Activated CD4-positive, alpha-beta T cell treated with anti-CD3 and anti-CD28 coated beads, Interleukin-2, amount 50 U/mL, for 4 hours (primary cell): ENCODE measurements around the gene GRIK3.

Source experiments
- DNase-seq, 2 experiments: peaks; one replicate each; pipeline ENCODE4 v3.0.0-alpha.2; 2020

Gene GRIK3

GRCh38 chr1:37010011-37010410, 24.3 kb downstream of the GRIK3 start:
- no peak for DNase-seq

GRCh38 chr1:37009521-37009920, 24.8 kb downstream of the GRIK3 start:
- no peak for DNase-seq

DNA sequence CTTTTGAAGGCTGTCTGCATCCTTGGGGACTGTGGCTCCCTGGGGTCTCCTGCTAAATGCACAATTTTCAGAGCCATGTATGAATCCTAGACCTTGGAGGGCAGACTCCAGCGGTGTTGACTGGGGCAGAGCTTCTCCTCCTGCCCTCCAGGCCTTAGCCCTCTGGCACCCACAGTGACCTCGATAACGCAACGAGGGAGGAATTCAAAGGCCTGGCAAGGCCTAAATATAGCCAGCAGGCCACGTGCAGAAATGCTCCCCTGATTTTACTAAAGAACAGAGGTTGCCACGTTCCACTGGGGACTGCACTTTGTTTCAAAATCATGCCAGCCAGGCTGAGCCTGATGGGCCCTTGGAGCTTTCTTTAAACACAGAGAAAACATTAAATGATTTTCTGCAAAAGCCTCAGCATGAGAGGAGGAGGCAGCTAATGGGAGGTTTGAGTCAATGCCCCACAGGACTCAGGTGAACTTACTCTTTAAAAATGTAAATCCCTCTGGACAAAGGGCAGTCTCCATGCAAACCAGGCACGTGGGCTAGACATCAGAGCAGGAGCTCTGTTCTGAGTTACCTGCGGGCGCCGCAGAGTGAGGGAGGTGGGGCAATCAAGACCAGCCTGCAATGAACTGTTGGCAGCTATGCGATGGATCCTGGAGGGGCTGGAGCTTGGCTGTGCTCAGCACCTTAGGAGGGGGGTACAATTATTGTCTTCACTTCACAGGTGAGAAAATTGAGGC, 28.0 kb downstream of the GRIK3 start:
- DNase-seq: no peak

GRCh38 chr1:37002898-37003297, 31.4 kb downstream of the GRIK3 start:
- DNase-seq: no peak

GRCh38 chr1:37001703-37002102, 32.6 kb downstream of the GRIK3 start:
- no peak for DNase-seq

GRCh38 chr1:36996106-36996505, 38.2 kb downstream of the GRIK3 start:
- DNase-seq: no peak

GRCh38 chr1:36994868-36995267, 39.4 kb downstream of the GRIK3 start:
- no peak for DNase-seq

GRCh38 chr1:36994294-36994693, 40.0 kb downstream of the GRIK3 start:
- DNase-seq: no peak

GRCh38 chr1:36992139-36992943, 42.0 kb downstream of the GRIK3 start:
- DNase-seq: no peak

- no peak for DNase-seq
These were observed 42.8 kb downstream of the GRIK3 start for GRCh38 chr1:36991551-36991950.

GRCh38 chr1:36990928-36991327, 43.4 kb downstream of the GRIK3 start:
- no peak for DNase-seq

GRCh38 chr1:36989241-36989640, 45.1 kb downstream of the GRIK3 start:
- DNase-seq: no peak

GRCh38 chr1:36988741-36989193, 45.5 kb downstream of the GRIK3 start:
- no peak for DNase-seq

DNA sequence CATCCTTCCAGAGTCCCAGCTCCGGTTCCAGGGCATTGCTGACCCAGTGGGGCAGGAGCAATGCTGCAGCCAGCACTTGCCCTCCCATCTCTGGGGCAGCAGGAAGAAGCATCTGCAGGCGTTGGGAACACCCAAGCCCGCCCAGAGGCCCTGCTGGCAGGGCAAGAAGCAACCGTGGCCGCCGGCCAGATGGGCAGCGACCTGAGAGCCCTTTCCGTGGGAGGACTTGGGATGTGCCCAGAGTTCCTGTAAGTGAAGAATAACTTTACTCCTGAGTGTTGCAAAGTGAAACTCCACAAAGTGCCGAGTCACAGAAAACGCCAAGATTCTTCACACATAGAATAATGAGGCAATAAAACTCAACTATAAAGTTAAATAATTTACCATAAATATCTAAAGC, 46.0 kb downstream of the GRIK3 start:
- no peak for DNase-seq

DNA sequence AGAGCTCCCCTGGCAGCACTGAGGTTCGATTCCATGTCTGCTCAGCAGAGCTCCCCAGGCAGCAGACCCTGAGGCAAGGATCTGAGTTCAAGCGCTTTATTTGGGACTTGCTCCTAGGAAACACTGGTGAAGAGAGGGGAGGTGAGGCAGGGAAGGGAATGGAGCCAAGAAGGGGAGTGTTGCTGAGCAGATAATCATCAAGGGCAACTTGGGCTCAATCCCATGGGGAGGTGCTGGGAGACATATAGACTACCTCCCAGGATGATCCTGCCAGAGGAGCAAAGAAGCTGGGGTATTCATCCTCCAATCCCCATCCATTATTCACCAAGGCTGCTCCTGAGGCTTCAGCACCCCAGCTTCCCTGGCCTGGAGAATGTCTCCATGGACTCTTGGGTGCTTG, 47.0 kb downstream of the GRIK3 start:
- no peak for DNase-seq

GRCh38 chr1:36986241-36986985, 47.9 kb downstream of the GRIK3 start:
- no peak for DNase-seq

DNA sequence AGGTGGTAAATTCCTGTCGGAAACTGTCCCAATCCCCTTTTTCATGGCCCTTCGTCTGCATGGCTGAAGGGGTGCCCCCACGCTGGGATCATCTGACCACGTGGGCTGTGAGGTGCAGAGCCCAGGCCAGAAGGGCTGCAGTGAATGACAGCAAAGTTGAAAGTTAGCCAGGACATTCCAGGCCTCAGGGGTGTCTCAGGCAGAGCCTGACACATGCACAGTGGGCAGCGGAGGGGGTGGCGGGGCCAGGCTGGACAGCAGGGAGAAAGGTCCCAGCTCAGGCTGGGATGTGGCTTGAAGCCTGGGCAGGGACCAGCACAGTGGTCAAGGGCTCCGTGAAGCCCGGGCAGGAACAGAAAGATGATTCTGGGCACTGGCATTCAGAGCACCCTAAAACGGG, 49.6 kb downstream of the GRIK3 start:
- no peak for DNase-seq

DNA sequence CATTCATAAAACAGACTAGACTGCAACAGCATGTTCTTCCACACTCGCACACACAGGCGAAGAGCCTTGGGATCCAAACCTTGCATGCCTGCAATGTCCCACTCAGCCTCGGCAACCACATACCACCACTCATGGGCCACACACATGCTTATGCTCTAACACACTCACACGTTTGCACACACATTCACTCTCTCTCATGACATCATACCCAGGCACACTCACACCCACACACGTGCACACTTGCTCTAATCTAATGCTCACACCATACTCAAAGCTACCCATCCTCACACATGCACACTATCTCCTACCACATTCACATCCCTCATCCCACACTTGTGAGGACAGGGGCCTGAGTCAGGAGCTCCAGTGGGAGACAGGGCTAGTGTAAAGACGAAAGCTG, 50.3 kb downstream of the GRIK3 start:
- DNase-seq: no peak

GRCh38 chr1:36982709-36983108, 51.6 kb downstream of the GRIK3 start:
- DNase-seq: no peak

DNA sequence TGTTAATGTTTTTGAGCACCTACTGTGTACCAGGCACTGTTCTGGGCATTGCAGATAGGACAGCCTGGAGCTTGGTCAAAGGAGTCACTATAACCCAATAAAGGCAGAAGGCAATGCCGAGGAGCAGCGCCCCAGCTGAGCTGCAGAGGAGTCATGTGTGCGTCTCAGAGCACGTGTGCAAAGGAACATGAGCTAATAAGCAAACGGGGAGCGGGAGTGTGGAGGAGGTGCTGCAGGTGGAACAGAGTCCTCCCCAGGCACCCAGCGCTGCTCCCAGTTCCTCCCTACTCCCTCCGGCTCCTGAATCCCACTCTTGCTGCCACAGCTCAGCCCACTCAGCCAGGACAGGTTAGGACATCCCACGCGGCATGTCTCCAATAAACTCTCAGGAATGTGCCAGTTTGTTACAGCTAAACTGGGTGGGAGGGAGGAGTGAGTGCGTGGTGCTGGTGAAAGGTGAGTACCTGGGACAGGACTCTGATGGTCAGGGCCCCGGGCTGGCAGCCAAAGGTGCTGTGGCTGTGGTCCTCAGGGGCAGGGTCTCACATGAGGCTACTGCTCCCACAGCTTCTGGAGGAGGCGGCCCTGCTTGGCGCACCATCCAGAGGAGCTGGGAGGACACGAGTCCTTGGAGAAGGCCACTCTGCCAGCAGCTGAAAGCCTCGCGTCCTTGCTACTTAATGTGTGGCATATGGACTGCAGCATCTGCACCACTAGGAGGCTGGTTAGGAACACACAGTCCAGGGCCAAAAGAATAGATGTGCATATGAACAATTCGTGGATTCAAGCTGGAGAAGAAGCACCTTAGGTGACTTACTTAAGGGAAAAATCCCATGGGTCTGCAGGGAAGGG, 52.3 kb downstream of the GRIK3 start:
- DNase-seq: no peak

DNA sequence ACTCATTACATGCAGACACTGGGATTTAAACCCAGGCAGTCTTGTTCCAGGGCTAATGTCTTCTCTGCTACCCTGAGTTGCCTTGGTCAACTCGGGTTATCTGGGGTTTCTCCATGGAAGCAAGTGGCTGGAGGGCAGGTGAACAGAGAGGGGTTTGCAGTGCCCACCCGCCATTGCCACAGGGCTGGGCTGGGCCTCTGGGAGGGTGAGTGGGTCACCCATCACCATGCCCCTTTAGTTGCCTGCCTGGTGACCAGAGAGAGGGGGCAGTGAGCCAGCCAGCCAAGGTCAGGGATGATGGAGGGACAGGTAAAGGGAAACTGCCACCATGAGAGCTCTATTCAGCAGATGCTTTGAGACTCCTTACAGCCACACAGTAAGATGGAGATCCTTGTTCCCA, 53.2 kb downstream of the GRIK3 start:
- DNase-seq: no peak

- DNase-seq: no peak
These were observed 56.4 kb downstream of the GRIK3 start for GRCh38 chr1:36977731-36978406.
